Head of caudate nucleus (tissue), 42 donors: ENCODE data around the gene CBX8.

Experiments used
- DNase-seq, 42 donors: peaks; one replicate each; pipeline versions ENCODE4 v3.0.0 to v3.0.0-alpha.2; 2020 to 2021; ENCODE audit warnings: mixed read lengths in 7 of 42
- intact Hi-C: fragments of 100-400 bp; cut with DNase I; formaldehyde crosslinking; loops from one replicate; pipeline ENCODE4 v1.15.0; 2022

The CBX8 gene

DNA sequence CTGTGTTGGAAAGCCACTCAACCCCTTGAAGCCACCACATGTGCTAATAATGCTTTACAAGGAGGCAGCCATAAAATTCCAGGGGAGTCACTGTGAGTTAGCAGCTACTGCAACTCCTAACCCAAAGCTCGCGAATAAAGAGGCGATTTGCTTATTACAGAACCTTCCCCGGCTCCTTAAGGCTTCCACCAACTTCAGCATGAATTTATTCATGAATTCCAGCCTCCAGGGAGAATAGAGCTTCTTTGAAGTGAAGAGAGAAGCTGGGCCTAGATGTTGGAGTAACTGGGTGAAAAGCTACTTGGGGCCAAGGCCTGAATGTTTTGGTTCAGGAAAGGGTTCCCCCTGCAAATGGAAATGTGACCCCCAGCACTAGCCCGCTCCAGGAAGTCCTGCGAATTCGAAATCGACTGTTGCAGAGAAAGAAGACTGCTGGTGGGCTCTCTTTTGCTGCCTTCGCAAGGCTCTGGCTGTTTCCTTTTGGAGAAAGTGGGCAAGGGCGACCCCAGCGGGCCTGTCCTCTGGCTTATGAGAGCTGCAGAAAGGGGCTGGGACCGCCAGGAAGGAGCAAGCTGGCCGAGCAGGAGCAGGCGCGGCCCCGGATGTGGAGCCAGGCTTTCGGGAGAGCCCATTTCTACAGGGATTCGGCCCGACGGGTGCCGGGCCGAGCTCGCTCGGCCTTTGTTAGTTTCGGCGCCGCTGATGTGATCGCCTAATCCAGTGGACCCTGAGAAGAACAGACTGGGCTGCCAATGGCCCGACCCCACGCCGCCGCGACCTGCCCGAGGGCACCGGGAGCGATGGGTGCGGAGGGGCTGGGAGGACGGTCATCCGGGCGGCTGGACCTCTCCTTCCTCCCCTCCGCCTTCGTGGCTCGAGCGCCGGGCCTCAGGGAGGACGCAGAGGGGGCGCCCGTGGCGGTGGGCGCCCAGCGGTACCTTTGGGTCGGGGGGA lies 7.6 kb downstream of the CBX8 start:
- no peak for DNase-seq
- intact Hi-C loops: no loop called here

DNA sequence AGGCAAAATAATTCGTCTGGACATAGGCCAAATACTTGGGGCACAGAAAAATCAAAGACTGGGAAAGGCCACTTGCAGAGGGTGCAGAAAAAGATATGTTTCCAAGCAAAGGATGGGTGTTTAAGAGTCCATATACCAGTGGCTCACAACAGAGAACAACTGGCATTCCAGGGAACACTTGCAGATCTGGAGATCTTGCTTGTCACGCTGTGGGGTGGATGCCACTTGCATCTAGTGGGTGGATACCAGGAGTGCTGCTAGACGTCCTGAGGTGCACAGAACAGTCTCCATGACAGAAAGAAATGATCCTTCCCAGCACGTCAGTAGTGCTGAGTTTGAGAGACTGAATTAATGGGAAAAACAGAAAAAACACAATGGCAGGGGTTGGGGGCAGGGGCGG lies 8.4 kb downstream of the CBX8 start:
- intact Hi-C loops: no loop called here
- no peak for DNase-seq

DNA sequence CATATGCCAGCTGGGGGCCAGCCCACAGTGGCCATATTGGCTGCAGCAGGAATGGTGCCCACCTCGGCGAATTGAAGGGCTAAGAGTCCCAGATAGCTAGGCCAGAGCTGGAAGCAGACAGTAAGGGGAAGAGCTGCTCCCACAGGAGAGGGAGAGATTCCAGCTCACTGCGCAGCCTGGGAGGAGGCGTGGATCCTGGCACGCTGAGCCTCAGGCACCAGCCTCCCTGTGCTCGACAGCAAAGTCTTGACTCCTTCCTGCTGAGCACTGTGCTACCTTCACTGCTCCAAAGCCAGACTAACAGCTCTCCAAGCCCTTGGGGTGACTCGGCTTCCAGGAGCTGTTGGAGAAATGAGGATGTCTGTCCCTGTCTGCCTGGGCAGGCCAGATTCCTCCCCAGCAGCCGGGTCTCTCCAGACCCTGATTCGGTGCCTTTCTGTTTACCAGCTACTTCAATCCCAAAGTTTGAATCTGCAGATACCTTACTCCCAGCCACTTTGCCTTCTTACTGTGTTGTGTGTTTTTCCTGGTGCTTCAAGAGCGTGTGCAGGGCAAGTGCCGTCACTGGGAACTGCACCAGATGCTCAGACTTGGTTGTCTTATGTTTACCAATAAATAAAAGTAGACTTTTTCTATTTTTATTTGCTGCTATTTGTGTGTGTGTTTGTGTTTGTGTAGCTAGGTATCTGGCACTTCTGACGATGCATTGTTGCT lies 9.8 kb downstream of the CBX8 start:
- DNase-seq: no peak
- intact Hi-C loops: no loop called here

DNA sequence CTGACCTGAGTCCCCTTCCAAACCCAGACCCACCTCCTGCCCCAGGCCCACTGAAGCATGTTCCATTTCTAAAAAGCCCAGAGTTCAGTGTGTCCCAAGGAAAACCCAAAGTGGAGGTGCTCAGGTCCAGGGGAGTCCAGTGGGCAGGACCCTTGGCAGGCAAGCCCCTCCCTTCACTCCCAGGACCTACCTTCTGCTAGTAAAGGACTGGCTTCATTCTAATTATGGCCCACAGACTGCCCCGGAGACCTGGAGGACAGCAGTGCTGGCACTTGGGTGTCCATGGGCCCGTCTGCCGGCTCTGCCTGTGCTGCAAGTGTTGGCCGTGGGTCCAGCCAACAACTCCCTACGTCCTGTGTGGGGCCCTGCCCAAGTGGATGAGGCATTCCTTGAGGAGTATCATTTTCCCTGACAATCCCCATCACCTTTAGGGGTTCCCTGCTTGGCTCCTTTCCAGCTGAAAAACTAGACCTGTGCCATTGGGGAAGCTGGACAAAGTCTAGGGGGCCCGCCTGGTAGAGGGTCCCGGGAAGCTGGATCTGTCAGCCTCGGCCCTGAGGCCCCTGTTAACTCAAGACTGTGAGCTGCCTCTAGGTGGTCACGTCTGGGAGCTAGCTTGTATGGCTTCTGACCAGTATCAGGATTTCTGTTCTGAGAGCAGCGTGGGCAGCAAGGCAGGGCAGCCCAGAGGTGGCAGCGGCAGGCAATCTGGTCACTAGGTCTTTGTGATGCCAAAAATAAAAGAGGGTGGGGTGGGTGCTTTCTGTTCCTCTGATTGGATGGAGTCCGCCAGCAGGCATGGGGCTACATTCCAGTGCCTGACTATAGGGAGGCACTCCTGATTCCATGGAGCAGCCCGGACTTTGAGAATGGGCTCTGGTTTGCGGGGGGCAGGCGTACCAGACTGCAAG lies 10.7 kb downstream of the CBX8 start:
- intact Hi-C loops: no loop called here
- DNase-seq: no peak

DNA sequence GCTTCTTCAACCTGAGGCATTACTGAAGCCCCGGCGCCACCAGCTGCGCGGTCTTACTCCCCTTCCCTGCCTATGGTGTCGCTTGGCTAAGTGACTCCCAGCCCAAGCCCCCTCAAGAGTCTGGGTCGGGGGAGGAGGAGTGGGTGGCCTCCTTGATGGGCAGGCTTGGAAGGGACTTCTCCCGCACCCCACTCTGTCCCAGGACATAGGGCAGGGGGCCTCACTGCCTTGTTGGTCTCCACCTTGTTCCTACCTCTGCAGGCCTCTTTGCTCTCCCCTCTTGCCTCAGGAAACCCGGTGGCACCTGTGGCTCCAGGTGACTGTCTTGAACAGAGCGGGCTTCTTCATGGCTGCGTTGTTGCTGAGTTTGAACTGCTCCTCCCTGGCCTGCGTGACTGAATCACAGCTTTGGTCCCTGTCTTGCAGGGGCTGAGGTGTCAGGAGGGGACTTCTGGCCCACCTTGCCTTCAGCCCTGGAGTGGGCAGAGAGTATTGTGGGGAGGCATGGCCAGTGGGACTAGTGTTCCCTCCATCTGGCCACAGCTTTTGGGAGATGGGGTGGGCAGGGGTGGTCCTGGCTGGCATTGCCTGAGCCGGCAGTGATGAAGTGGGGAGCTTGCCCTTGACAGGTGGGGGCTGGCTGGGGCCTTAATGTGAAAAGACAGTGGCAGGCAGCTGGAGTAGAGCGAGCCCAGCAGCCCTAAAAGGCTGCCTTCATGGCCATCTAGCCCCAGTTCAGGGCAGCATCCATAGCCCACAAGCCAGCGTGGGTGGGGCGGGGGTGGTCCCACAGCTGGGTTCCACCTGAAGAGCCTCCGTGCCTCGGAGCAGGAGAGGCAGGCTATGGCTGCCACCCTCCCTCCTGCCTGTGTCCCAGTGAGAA lies 11.6 kb downstream of the CBX8 start:
- DNase-seq: no peak
- intact Hi-C loops: no loop called here

DNA sequence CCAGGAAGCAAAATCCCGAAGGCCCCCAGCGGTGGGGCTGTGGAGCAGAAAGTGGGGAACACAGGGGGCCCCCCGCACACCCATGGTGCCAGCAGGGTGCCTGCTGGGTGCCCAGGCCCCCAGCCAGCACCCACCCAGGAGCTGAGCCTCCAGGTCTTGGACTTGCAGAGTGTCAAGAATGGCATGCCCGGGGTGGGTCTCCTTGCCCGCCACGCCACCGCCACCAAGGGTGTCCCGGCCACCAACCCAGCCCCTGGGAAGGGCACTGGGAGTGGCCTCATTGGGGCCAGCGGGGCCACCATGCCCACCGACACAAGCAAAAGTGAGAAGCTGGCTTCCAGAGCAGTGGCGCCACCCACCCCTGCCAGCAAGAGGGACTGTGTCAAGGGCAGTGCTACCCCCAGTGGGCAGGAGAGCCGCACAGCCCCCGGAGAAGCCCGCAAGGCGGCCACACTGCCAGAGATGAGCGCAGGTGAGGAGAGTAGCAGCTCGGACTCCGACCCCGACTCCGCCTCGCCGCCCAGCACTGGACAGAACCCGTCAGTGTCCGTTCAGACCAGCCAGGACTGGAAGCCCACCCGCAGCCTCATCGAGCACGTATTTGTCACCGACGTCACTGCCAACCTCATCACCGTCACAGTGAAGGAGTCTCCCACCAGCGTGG lies 12.4 kb downstream of the CBX8 start:
- intact Hi-C loops: no loop called here
- no peak for DNase-seq

DNA sequence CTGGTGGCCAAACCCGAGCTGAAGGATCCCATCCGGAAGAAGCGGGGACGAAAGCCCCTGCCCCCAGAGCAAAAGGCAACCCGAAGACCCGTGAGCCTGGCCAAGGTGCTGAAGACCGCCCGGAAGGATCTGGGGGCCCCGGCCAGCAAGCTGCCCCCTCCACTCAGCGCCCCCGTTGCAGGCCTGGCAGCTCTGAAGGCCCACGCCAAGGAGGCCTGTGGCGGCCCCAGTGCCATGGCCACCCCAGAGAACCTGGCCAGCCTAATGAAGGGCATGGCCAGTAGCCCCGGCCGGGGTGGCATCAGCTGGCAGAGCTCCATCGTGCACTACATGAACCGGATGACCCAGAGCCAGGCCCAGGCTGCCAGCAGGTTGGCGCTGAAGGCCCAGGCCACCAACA lies 13.0 kb downstream of the CBX8 start:
- DNase-seq: no peak
- intact Hi-C loops: no loop called here

DNA sequence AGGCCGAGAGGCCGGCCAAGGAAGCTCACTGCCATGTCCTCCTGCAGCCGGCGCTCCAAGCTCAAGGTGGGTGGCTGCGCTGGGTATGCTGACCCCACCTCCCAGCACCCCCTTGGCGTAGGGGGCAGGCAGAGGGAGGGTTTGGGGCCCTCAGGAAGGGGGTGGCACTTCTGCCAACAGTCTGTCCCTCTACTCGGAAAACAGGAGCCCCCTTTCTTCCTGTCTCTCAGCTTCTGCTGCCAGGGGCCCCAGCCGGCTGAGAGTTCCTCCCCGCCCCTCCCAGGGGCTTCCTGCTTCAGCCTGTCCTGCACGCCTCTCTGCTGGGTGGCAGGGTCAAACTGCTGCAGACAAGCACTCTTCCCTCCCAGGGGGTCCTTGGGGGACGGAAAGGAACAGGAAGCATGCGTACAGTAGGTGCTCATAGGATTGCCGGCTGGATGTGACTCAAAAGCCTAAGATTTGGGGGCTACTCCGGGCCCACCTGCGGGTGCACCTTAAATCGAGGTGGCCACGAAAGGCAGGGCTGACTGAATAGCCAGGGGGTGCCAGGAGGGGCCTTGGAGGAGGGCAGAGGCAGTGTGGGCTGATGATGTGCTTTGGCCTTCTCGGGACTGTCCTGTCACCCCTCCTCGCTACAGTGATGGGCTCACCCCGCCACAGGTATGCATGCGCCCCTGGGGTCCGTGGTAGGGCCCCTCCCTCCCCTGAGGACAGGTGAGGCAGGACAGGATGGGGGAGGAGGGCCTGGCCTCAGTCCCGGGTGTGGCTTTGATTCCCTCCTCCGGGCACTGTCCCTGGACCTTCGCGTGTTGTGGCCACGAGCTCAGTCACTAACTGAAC lies 14.9 kb downstream of the CBX8 start:
- intact Hi-C loops: no loop called here

DNA sequence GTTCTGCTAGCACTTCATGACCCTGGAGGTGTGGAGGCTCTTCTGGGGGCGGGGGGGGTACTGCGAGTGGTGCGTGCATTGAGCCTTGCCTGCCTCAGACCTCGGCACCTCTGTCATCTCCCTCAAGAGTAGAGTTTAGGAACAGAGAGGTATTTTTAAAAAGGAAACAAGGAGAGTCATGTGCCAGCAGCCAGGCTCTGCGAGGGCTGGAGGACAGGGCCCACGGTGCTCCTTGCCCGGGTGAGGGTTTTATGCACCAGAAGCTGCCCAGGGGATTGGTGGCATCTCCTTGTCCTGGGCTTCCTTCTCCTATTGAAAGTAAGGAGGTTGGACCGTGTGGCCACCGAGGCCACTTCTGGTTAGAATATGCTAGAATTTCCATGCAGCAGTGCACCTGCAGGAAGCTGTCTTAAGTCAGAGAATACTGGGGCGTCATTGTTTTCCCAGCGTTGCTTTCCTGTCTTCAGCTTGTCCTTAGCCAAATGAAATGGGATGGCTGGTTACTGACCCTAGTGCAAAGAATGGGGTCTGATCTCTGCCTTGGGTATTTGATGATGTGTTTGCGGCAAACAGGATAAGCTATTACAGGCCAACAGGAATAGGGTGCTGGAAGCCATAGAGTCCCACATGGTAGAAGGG lies 15.7 kb downstream of the CBX8 start:
- DNase-seq: no peak
- intact Hi-C loops: no loop called here

More for the DNA sequence above, 14.9 kb downstream of the CBX8 start:
- no peak for DNase-seq

DNA sequence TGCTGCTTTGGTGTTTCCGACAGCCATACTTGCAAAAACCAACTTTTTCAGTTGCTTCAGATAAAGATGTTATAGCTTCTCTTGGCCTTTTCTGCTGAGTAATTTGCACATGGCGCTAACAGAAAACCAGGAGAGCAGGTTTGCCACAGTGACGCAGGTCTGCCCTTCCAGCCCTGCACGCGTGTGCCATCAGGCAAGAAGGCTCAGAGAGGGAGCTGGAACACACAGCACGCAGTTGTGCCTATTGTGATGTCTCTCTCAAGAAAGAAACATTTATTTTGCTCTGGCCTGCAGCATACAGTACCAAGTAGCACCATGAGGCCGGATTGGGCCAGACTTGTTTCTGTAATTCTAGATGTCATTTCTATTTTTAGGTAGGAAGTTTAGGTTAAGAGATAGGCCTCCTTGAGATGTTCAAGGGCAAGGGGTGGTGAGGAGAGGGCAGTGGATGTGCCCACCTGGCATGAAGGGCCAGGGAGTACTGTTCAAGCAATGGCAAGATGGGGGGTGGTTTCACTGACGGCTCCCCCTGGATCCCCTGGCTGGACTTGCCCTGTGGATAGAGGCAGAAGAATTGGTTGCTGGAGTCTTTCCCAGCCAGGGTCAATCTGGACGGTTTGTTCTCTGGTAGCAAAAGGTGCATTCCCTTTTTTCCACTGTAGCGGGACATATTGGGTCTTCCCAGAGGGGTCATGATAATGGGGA lies 17.1 kb downstream of the CBX8 start:
- intact Hi-C loops: no loop called here
- DNase-seq: no peak

DNA sequence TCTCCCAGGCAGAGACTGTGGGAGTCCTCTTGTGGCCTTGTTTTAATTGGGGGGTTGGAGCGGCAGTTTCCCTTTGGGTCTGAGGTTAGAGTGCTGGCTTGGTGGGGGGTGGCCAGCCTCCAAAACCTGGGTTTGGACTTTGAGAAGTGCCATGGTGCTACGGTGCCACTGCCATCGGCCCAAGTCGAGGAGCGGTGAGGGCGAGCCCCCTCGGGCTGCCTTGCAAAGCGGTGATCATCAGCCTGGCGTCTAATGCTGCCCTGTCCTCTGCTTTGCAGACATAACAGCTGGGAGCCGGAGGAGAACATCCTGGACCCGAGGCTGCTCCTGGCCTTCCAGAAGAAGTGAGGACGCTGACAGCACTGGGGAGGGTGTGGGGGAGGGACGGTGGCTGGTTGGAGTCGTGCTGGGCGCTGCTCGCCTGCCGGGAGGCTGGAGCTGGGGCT lies 17.8 kb downstream of the CBX8 start:
- intact Hi-C loops: no loop called here
- no peak for DNase-seq

DNA sequence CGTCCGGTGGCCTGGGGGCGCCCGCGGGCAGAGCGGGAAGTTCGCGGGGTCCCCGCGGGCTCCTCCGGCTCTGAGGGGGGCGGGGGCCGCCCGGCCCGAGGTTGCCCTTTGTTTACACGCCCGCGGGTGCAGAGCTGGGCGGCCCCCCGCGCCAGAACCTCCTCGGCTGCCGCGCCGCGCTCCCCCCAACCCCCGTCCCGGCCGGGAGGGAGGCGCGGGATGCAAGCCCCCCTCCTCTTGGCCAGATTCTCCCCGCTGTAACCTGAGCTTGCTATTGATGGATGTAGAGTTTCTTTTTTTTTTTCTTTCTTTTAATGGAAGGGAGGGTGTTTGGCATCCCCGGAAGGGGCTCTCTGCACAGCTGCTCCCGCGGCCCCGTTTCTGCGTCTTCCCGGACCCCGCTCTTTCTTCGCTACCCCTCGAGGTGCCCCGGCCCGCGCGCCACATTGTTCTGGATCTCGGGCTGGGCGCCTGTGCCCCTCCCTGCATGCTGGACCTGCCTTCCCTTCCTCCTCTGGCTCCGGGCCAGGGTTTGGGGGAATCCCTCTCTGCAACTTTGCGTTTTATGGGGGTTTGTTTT lies 18.3 kb downstream of the CBX8 start:
- DNase-seq: peak in 3 of 42 donors; percentile 9 to 34 (median 29)
- intact Hi-C loops: no loop called here

DNA sequence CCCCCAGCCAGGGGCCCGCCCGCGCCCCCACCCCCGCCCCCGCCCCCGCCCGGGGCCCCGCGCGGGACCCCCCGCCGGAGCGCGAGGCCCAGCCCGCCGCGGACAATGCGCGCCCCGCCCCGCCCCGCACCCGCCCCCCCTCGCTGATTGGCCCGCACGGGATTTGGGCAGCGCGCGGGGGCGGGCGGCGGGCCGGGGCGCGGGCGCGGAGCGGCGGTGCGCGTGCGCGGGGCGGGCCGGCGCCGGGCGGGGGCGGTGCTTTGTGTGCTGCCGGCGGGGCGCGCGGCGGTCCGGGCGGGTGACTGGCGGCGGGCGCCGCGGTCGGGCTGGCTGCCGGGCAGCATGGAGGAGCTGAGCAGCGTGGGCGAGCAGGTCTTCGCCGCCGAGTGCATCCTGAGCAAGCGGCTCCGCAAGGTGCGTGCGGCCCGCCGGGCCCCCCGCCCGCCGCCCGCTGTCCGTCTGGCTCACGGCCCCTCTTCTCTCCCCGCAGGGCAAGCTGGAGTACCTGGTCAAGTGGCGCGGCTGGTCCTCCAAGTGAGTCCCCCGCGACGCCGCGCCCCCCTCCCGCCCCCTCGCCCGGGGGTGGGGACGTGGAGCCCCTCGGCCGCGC lies 18.9 kb downstream of the CBX8 start, which contains the start of gene CBX2:
Gene CBX2 (plus strand): TSS at position 255 of the 610 bp plus-strand sequence. CDS start 88 bp downstream, at position 343.
- intact Hi-C loops: no loop called here
- DNase-seq: peak; percentile 8 to 92 (median 82)

DNA sequence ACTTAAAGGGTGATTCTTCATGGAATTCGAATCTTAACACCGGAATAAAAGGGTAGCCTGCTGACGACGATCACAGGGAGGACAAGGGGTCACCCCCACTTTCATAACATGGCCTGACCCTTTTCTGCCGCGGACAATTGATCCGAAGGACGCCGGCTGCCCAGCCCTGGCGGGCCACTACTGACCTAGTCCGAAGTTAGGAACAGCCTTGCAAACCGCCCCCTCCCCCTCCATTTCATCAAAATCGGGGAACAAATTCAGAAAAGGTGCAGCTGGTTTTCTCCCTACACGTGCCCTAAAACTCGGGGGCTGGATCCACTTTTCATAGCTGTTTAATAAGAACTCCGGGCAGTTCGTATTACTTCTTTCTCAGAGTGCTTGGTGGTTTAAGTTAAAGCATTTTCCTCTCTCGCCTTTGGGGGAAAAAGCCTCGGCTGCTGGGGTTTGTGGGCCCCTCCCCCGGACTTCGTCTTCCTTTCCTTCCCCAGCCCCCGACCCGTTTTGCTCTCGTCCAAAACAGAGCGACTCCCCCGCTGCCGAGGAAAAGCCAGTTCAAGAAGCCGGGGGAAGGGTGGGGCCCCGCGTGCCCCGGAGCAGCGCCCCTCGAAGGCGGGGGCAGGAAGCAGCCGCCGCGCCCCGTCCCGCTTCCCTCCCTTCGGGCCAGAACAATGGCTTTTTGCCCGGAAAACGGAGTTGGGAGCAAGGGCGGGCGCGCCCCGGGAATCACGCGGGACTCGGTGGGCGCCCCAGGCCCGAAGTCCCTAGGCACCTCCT lies 19.6 kb downstream of the CBX8 start:
- DNase-seq: peak in 41 of 42 donors; percentile 12 to 84 (median 64)
- intact Hi-C loops: no loop called here
